ENCODE data around the gene ENOPH1.
A peak's percentile ranks its signal among the peaks of the same experiment; 100 is the strongest.
"Not testable (repeated sequence)": the region's sequence is repeated elsewhere in the genome, so short reads cannot be mapped to it uniquely, and the experiment has no call there.

ENOPH1 gene

GRCh38 chr4:82428969-82429727 lies 1.2 kb upstream of the ENOPH1 start:
- DNase-seq: peak; percentile 93

GRCh38 chr4:82429728-82430192 lies 630 bp upstream of the ENOPH1 start:
- peak; percentile 84 for DNase-seq

GRCh38 chr4:82430964-82431745 lies 765 bp downstream of the ENOPH1 start:
- peak; percentile 61 for DNase-seq

GRCh38 chr4:82431831-82432230 lies 1.4 kb downstream of the ENOPH1 start:
- DNase-seq: no peak

GRCh38 chr4:82432596-82432995 lies 2.2 kb downstream of the ENOPH1 start:
- DNase-seq: no peak

GRCh38 chr4:82433791-82434190 lies 3.4 kb downstream of the ENOPH1 start:
- DNase-seq: no peak

- no peak for DNase-seq
These were observed 4.6 kb downstream of the ENOPH1 start for GRCh38 chr4:82434949-82435348.

- no peak for DNase-seq
These were observed 5.7 kb downstream of the ENOPH1 start for GRCh38 chr4:82436130-82436529.

- DNase-seq: no peak
These were observed 6.4 kb downstream of the ENOPH1 start for GRCh38 chr4:82436780-82437179.

GRCh38 chr4:82437285-82438005 lies 7.1 kb downstream of the ENOPH1 start:
- no peak for DNase-seq

GRCh38 chr4:82439088-82439487 lies 8.7 kb downstream of the ENOPH1 start:
- no peak for DNase-seq

GRCh38 chr4:82447886-82448285 lies 17.5 kb downstream of the ENOPH1 start:
- no peak for DNase-seq

GRCh38 chr4:82450966-82451755 lies 20.8 kb downstream of the ENOPH1 start:
- no peak for DNase-seq

GRCh38 chr4:82452026-82452425 lies 21.6 kb downstream of the ENOPH1 start:
- DNase-seq: no peak

GRCh38 chr4:82457266-82457665 lies 26.9 kb downstream of the ENOPH1 start:
- no peak for DNase-seq

- DNase-seq: no peak
These were observed 28.3 kb downstream of the ENOPH1 start for GRCh38 chr4:82458729-82459128.

- no peak for DNase-seq
These were observed 31.3 kb downstream of the ENOPH1 start for GRCh38 chr4:82461710-82462109.

GRCh38 chr4:82462415-82462831 lies 32.0 kb downstream of the ENOPH1 start:
- DNase-seq: peak; percentile 90

- DNase-seq: no peak
These were observed 32.8 kb downstream of the ENOPH1 start for GRCh38 chr4:82463221-82463620.

- DNase-seq: no peak
These were observed 37.1 kb downstream of the ENOPH1 start for GRCh38 chr4:82467471-82467870.

- no peak for DNase-seq
These were observed 39.5 kb downstream of the ENOPH1 start for GRCh38 chr4:82469791-82470345.

- DNase-seq: not testable (repeated sequence)
These were observed 42.7 kb downstream of the ENOPH1 start for GRCh38 chr4:82473080-82473479.
